BJ (cell line): ENCODE data around the gene ZNF189. TPM values are rescaled to one million over a fixed set of nuclear protein-coding genes. Genes with fewer than 3 reads are reported as not detected.

Experiments used
- CTCF ChIA-PET: fragments of 350-600 bp; formaldehyde crosslinking; extraction: SDS; loops from one replicate; lab custom pipeline; 2021; ENCODE audit warnings: antibody characterized with exemption, inconsistent platforms; lab: Yijun Ruan, JAX
- POLR2A ChIA-PET: fragments of 300-600 bp; sonication (Branson Sonifier 250); formaldehyde crosslinking; extraction: SDS; loops from one replicate; lab custom pipeline; 2021; ENCODE audit warnings: antibody characterized with exemption; lab: Charles Lee
- DNase-seq: peaks from one replicate; pipeline ENCODE4 v3.0.0-alpha.2; 2011; ENCODE audit warnings: low read depth
- H3K27me3 ChIP-seq: 2 replicates; pipeline ENCODE4 v1.6.0; 2011; ENCODE audit warnings: low read length; ENCODE audit not compliant: control insufficient read depth, insufficient read depth
- H3K36me3 ChIP-seq: 2 replicates; pipeline ENCODE4 v1.5.1; 2011; ENCODE audit warnings: low read length; ENCODE audit not compliant: control insufficient read depth, insufficient read depth
- H3K4me3 ChIP-seq: 2 replicates; pipeline ENCODE4 v1.5.1; 2011; ENCODE audit warnings: low read depth, mild to moderate bottlenecking, control low read depth, low read length
- CTCF ChIP-seq: IDR thresholded peaks from 2 replicates; pipeline ENCODE4 v1.5.1; 2011; ENCODE audit warnings: low read depth, mild to moderate bottlenecking, control low read depth, inconsistent platforms, low read length, moderate library complexity; ENCODE audit not compliant: insufficient read depth
- polyA plus RNA-seq: library from polyadenylated mRNA; depleted of rRNA; stranded (reverse); fragments of >200 nt; gene quantifications from 2 replicates; pipeline ENCODE4 v1.2.3, GENCODE V29; 2011

The ZNF189 gene
- polyA plus RNA-seq, 1 experiment, result 3.1 TPM

DNA sequence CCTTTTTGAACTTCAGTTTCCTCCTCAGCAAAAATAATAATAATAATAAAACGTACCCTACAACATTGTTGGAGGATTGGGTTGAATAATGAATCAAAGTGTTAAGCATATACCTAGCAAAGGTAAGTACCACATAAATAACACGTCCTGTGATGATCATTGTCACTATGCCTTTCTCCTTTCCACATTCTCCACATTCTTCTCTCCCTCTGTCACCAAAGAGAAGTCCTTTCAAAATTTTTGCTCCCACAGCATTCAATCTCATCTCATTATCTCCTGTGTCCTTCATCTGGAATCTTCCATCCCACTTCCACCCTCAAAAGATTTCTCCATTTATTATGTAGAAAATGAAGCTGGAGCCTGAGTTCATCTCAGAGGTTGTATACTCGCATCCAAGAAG is 44.1 kb downstream of the ZNF189 start:
- H3K36me3 ChIP-seq, result no peaks in the 10 kb centered on the region
- POLR2A ChIA-PET, result no interaction called here
- H3K4me3 ChIP-seq, result no peak overlapping the region
- CTCF ChIA-PET, result no interaction called here
- no peak for DNase-seq
- TF ChIP-seq CTCF, result no peak
- peaks cover 5% of the 10 kb centered on the region; the same call in 1 of the 2 replicates for H3K27me3 ChIP-seq

- no peak for DNase-seq
- no peak for TF ChIP-seq CTCF
- POLR2A ChIA-PET, result no interaction called here
- no peak overlapping the region for H3K4me3 ChIP-seq
- no peaks in the 10 kb centered on the region for H3K36me3 ChIP-seq
- CTCF ChIA-PET, result no interaction called here
- peaks cover 5% of the 10 kb centered on the region; the same call in 1 of the 2 replicates for H3K27me3 ChIP-seq
Measured at GRCh38 chr9:101443364-101443771, 44.7 kb downstream of the ZNF189 start.

GRCh38 chr9:101445353-101446029 is 46.8 kb downstream of the ZNF189 start:
- no peaks in the 10 kb centered on the region for H3K36me3 ChIP-seq
- peaks cover 5% of the 10 kb centered on the region; the same call in 1 of the 2 replicates for H3K27me3 ChIP-seq
- no peak for DNase-seq
- TF ChIP-seq CTCF, result no peak
- no peak overlapping the region for H3K4me3 ChIP-seq
- ChIA-PET CTCF (interaction anchor here (1.5 to 2.0 kb wide), 4 partner anchors 13 to 95 kb away, joined by 4 to 7 read pairs (median 6); no protein-coding TSS in a partner anchor), POLR2A (interaction anchor here (0.6 kb wide), 1 partner anchor 65 kb away, joined by 3 read pairs; no protein-coding TSS in a partner anchor)

DNA sequence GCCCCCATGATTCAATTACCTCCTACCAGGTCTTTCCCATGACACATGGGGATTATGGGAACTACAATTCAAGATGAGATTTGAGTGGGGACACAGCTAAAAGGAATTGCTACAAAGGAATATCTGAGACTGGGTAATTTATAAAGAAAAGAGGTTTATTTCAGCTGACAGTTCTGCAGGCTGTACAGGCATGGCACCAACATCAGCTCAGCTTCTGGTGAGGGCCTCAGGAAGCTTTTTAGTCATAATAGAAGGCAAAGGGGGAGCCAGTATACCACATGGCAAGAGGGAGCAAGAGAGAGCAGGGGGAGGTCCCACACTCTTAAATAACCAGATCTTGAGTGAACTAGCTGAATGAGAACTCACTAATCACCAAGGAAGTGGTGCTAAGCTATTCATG is 48.1 kb downstream of the ZNF189 start:
- H3K27me3 ChIP-seq, result peaks cover 5% of the 10 kb centered on the region; the same call in 1 of the 2 replicates
- H3K36me3 ChIP-seq, result no peaks in the 10 kb centered on the region
- H3K4me3 ChIP-seq, result no peak overlapping the region
- ChIA-PET CTCF (interaction anchor here (1.3 to 2.0 kb wide), 4 partner anchors 10 to 94 kb away, joined by 4 to 7 read pairs (median 5); no protein-coding TSS in a partner anchor), POLR2A (no interaction called here)
- TF ChIP-seq CTCF, result no peak
- no peak for DNase-seq

GRCh38 chr9:101448680-101449070 is 50.0 kb downstream of the ZNF189 start:
- Histone ChIP-seq H3K4me3 (no peak overlapping the region; the same call in 1 of the 2 replicates), H3K27me3 (peaks cover 2% of the 10 kb centered on the region; the same call in 1 of the 2 replicates), H3K36me3 (no peaks in the 10 kb centered on the region)
- TF ChIP-seq CTCF, result no peak
- DNase-seq, result no peak
- ChIA-PET POLR2A (no interaction called here), CTCF (interaction anchor here (0.8 to 3.0 kb wide), 27 partner anchors 9 to 141 kb away, joined by 3 to 21 read pairs (median 5); partner anchors contain the start of gene RNF20)
